ENCODE results near the gene KSR1. TPM values are rescaled to one million over a fixed set of nuclear protein-coding genes. Genes with fewer than 3 reads are reported as not detected.
"Not testable (repeated sequence)": the region's sequence is repeated elsewhere in the genome, so short reads cannot be mapped to it uniquely, and the experiment has no call there.

The KSR1 gene
- total RNA-seq, 1 experiment from 2014 or later: 4.5 TPM

DNA sequence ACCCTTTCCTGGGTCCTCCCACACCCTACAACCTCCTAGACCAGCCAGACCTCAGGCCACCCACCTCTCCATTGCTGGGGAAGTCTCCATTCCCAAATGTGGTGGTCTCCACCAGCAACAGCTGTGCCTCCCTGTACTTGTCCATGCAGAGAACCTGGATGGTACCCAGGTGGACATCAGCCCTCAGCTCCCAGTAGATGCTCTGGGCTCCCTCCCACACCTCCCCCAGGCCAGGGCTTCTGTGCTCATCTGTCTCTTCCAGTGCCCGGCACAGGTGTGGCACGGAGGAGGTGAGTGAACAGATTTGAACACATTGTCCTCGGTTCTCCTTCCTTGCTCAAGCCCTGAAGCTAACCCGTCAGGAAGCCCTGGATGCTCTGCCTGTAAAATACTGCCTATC is 209.3 kb downstream of the KSR1 start:
- TF ChIP-seq, protein P1, sequence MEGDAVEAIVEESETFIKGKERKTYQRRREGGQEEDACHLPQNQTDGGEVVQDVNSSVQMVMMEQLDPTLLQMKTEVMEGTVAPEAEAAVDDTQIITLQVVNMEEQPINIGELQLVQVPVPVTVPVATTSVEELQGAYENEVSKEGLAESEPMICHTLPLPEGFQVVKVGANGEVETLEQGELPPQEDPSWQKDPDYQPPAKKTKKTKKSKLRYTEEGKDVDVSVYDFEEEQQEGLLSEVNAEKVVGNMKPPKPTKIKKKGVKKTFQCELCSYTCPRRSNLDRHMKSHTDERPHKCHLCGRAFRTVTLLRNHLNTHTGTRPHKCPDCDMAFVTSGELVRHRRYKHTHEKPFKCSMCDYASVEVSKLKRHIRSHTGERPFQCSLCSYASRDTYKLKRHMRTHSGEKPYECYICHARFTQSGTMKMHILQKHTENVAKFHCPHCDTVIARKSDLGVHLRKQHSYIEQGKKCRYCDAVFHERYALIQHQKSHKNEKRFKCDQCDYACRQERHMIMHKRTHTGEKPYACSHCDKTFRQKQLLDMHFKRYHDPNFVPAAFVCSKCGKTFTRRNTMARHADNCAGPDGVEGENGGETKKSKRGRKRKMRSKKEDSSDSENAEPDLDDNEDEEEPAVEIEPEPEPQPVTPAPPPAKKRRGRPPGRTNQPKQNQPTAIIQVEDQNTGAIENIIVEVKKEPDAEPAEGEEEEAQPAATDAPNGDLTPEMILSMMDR (IDR thresholded peaks at IDR 0.05; ENCODE audit: unreplicated experiment): no peak
- CTCF ChIA-PET: no interaction called here
- intact Hi-C loops (cut with micrococcal nuclease; ENCODE audit: unreplicated experiment): no loop called here
- H3K4me1 Mint-ChIP-seq (ENCODE audit: low read depth, unreplicated experiment): no peaks in the 10 kb centered on the region
- BruUV-seq (replicated peaks): no TSS peak
- no peak overlapping the region for H3K4me3 Mint-ChIP-seq (ENCODE audit: low read depth, unreplicated experiment)
- DNase-seq: no peak
- no peaks in the 10 kb centered on the region for H3K9me3 Mint-ChIP-seq (ENCODE audit: low read depth, unreplicated experiment)
- H3K27me3 Mint-ChIP-seq (ENCODE audit: unreplicated experiment): peaks cover 70% of the 10 kb centered on the region
- H3K36me3 Mint-ChIP-seq (ENCODE audit: insufficient read depth, unreplicated experiment): no peaks in the 10 kb centered on the region
- no peak overlapping the region for H3K27ac Mint-ChIP-seq (ENCODE audit: unreplicated experiment)

DNA sequence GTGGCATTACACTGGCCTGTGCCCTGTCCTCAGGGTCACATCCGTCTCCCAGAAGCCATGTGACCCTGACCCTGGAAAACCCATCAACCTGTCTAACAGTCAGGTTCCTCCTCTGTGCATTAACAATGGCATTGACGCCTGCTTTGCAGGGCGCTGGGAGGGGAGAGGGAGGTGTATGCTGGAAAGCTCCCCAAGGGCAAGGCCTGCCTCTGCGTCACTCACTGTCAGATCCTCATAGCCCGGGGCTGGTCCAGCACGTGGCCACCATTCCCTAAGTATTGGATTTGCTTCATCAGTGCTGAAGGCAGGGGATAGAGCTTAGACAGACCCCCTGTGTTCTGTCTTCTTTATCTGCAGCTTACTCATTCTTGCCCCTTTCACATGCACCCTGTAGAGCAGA is 210.0 kb downstream of the KSR1 start:
- BruUV-seq (replicated peaks); intact Hi-C loops (cut with micrococcal nuclease; ENCODE audit: unreplicated experiment); CTCF ChIA-PET; H3K36me3 Mint-ChIP-seq (ENCODE audit: insufficient read depth, unreplicated experiment); H3K4me1 Mint-ChIP-seq (ENCODE audit: low read depth, unreplicated experiment); H3K9me3 Mint-ChIP-seq (ENCODE audit: low read depth, unreplicated experiment); H3K27ac Mint-ChIP-seq (ENCODE audit: unreplicated experiment); H3K4me3 Mint-ChIP-seq (ENCODE audit: low read depth, unreplicated experiment); DNase-seq: not testable (repeated sequence)
- H3K27me3 Mint-ChIP-seq (ENCODE audit: unreplicated experiment): peaks cover 74% of the 10 kb centered on the region

DNA sequence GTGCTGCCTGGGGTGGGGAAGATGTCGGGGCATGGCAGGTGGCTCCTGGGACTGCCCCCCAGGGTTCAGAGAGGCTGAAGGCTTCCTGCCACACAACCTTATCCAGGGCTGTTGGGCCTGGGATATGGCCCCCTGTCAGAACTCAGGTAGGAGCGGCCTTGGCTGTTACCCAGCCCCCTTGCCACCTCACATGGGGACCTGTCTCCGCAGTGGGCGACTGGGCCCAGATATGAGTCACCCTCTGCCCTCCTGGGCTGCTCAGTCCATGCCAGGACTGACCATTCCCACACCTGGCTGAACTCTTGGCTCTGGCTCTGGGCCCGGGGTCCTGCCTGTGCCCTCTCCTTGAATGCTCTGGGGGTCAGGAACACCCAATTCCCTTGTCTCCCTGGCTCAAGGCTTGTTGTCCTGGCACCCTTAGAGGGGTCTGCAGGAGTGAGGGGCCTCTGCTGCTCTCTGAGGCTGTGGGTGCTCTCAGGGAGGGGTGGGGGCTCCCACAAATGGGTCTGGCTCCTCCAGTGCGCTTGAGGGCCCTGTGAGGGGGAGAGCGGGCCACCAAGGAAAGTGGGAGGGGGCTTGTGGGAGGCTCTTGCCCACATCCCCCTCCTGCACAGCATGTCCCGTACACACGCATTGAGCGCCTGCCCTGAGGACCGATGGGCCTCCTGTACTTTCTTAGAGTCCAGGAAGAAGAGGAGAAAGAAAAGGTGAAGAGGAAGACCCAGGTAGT is 210.7 kb downstream of the KSR1 start:
- intact Hi-C loops (cut with micrococcal nuclease; ENCODE audit: unreplicated experiment): no loop called here
- no peaks in the 10 kb centered on the region for H3K4me1 Mint-ChIP-seq (ENCODE audit: low read depth, unreplicated experiment)
- TF ChIP-seq, protein P1 (IDR thresholded peaks at IDR 0.05; ENCODE audit: unreplicated experiment): no peak
- peaks cover 74% of the 10 kb centered on the region for H3K27me3 Mint-ChIP-seq (ENCODE audit: unreplicated experiment)
- H3K4me3 Mint-ChIP-seq (ENCODE audit: low read depth, unreplicated experiment): no peak overlapping the region
- CTCF ChIA-PET: no interaction called here
- no peaks in the 10 kb centered on the region for H3K36me3 Mint-ChIP-seq (ENCODE audit: insufficient read depth, unreplicated experiment)
- no peak overlapping the region for H3K27ac Mint-ChIP-seq (ENCODE audit: unreplicated experiment)
- BruUV-seq (replicated peaks): no TSS peak
- no peaks in the 10 kb centered on the region for H3K9me3 Mint-ChIP-seq (ENCODE audit: low read depth, unreplicated experiment)
- DNase-seq: no peak

DNA sequence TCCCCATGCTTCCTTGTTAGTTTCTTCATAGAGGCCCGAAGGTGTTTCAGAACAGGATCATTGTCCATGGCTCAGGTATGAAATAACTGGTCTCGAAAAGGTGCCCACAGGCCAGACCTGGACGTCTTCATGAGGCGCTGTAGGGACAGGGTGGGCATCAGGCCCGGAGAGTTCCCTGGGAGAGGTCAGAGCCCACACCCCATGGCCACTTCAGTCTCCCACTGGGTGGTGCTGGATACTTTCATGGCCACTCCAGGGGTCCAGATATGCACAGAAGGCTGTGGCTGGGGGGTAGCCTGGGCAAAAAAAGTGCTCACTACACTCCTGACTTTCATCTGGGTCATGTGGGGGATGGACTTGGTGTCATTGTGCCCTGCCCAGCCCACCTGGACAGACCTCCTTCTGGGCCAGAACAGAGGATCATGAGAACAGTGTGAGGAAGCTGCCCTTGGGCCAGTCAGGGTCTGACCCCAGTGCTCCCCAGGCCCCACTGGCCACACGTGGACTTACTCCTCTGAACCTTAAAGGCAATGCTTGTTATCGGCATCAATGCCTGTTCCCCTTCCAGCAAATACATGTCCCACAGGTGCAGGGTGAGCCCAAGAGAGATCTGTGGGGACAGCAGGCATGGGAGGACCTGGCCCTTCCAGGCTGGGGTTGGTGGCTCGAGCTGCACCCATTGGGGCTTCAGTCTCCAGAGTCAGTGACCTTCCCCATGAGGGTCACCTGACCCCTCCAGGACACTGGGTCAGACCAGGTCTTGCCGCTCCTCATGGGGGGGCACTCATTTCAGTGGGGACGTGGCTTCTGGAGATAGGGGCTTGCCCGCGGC is 211.6 kb downstream of the KSR1 start:
- no TSS peak for BruUV-seq (replicated peaks)
- intact Hi-C loops (cut with micrococcal nuclease; ENCODE audit: unreplicated experiment): no loop called here
- TF ChIP-seq, protein P1 (IDR thresholded peaks at IDR 0.05; ENCODE audit: unreplicated experiment): no peak
- H3K4me3 Mint-ChIP-seq (ENCODE audit: low read depth, unreplicated experiment): no peak overlapping the region
- peaks cover 74% of the 10 kb centered on the region for H3K27me3 Mint-ChIP-seq (ENCODE audit: unreplicated experiment)
- H3K36me3 Mint-ChIP-seq (ENCODE audit: insufficient read depth, unreplicated experiment): no peaks in the 10 kb centered on the region
- no peak for DNase-seq
- CTCF ChIA-PET: no interaction called here
- H3K27ac Mint-ChIP-seq (ENCODE audit: unreplicated experiment): no peak overlapping the region
- no peaks in the 10 kb centered on the region for H3K4me1 Mint-ChIP-seq (ENCODE audit: low read depth, unreplicated experiment)
- H3K9me3 Mint-ChIP-seq (ENCODE audit: low read depth, unreplicated experiment): no peaks in the 10 kb centered on the region

DNA sequence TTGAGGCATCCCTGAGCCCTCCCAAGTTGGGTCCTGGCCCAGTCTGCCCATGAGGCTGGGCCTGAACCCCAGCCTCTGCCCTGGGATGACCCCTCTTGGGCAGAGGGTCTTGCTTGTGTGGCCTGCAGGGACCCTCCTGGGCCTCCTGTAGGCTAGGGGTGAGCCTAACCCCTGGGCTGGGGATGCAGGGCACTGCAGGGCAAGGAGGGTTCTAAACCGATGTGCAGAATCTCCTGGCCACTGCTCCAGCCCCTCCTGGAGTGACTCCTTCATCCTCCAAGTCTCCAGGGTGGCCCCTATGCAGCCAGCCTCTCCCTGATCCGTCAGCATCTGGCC is 212.2 kb downstream of the KSR1 start:
- Mint-ChIP-seq H3K36me3 (ENCODE audit: insufficient read depth, unreplicated experiment) (no peaks in the 10 kb centered on the region), H3K27ac (ENCODE audit: unreplicated experiment) (no peak overlapping the region), H3K9me3 (ENCODE audit: low read depth, unreplicated experiment) (no peaks in the 10 kb centered on the region), H3K27me3 (ENCODE audit: unreplicated experiment) (peaks cover 74% of the 10 kb centered on the region), H3K4me3 (ENCODE audit: low read depth, unreplicated experiment) (no peak overlapping the region), H3K4me1 (ENCODE audit: low read depth, unreplicated experiment) (no peaks in the 10 kb centered on the region)
- CTCF ChIA-PET: no interaction called here
- no TSS peak for BruUV-seq (replicated peaks)
- no peak for DNase-seq
- TF ChIP-seq, protein P1 (IDR thresholded peaks at IDR 0.05; ENCODE audit: unreplicated experiment): no peak
- intact Hi-C loops (cut with micrococcal nuclease; ENCODE audit: unreplicated experiment): no loop called here
